ENCODE data around the gene CBLIF.
"Not testable (repeated sequence)": the region's sequence is repeated elsewhere in the genome, so short reads cannot be mapped to it uniquely, and the experiment has no call there.

CBLIF gene

GRCh38 chr11:59818572-59818971 lies 26.7 kb downstream of the CBLIF start:
- TF ChIP-seq SPI1 (IDR thresholded peaks at IDR 0.05; ENCODE audit: low read depth, low read length) (peak; percentile 19; the same call in 1 of the 2 replicates), POLR2AphosphoS5 (IDR thresholded peaks at IDR 0.05; ENCODE audit: low read depth, low read length) (no peak), PAX5 (IDR thresholded peaks at IDR 0.05; ENCODE audit: insufficient read depth, low read length, severe bottlenecking) (no peak), TAF1 (IDR thresholded peaks at IDR 0.05; ENCODE audit: low read depth, low read length) (no peak), POU2F2 (IDR thresholded peaks at IDR 0.05; ENCODE audit: low read depth, low read length) (no peak)
- FAIRE-seq (no peak), DNase-seq (ENCODE audit: insufficient read length, low spot score) (no peak)

GRCh38 chr11:59816434-59816833 lies 28.9 kb downstream of the CBLIF start:
- not testable (repeated sequence) for DNase-seq (ENCODE audit: insufficient read length, low spot score); FAIRE-seq

- no peak for DNase-seq (ENCODE audit: insufficient read length, low spot score)
- TF ChIP-seq POLR2AphosphoS5 (IDR thresholded peaks at IDR 0.05; ENCODE audit: low read depth, low read length) (no peak), PAX5 (IDR thresholded peaks at IDR 0.05; ENCODE audit: insufficient read depth, low read length, severe bottlenecking) (no peak), POLR2A (IDR thresholded peaks at IDR 0.05; ENCODE audit: low read depth, low read length) (no peak), POU2F2 (IDR thresholded peaks at IDR 0.05; ENCODE audit: low read depth, low read length) (no peak), SPI1 (IDR thresholded peaks at IDR 0.05; ENCODE audit: low read depth, low read length) (no peak), TAF1 (IDR thresholded peaks at IDR 0.05; ENCODE audit: low read depth, low read length) (no peak)
- FAIRE-seq: no peak
Observed at GRCh38 chr11:59815754-59816153, 29.5 kb downstream of the CBLIF start.

- DNase-seq (ENCODE audit: insufficient read length, low spot score): no peak
- TF ChIP-seq POU2F2 (IDR thresholded peaks at IDR 0.05; ENCODE audit: low read depth, low read length) (no peak), PAX5 (IDR thresholded peaks at IDR 0.05; ENCODE audit: insufficient read depth, low read length, severe bottlenecking) (no peak), TAF1 (IDR thresholded peaks at IDR 0.05; ENCODE audit: low read depth, low read length) (no peak), SPI1 (IDR thresholded peaks at IDR 0.05; ENCODE audit: low read depth, low read length) (no peak), POLR2A (IDR thresholded peaks at IDR 0.05; ENCODE audit: low read depth, low read length) (no peak), POLR2AphosphoS5 (IDR thresholded peaks at IDR 0.05; ENCODE audit: low read depth, low read length) (no peak)
- FAIRE-seq: no peak
Observed at GRCh38 chr11:59814021-59814420, 31.3 kb downstream of the CBLIF start.

GRCh38 chr11:59813364-59813763 lies 31.9 kb downstream of the CBLIF start:
- DNase-seq (ENCODE audit: insufficient read length, low spot score) (no peak), FAIRE-seq (peak; percentile 51)
- no peak for TF ChIP-seq SPI1 (IDR thresholded peaks at IDR 0.05; ENCODE audit: low read depth, low read length)
- TF ChIP-seq PAX5 (IDR thresholded peaks at IDR 0.05; ENCODE audit: insufficient read depth, low read length, severe bottlenecking): no peak
- TF ChIP-seq POLR2A (IDR thresholded peaks at IDR 0.05; ENCODE audit: low read depth, low read length): no peak
- TF ChIP-seq POLR2AphosphoS5 (IDR thresholded peaks at IDR 0.05; ENCODE audit: low read depth, low read length): no peak
- no peak for TF ChIP-seq TAF1 (IDR thresholded peaks at IDR 0.05; ENCODE audit: low read depth, low read length)
- TF ChIP-seq POU2F2 (IDR thresholded peaks at IDR 0.05; ENCODE audit: low read depth, low read length): no peak

- no peak for TF ChIP-seq TAF1 (IDR thresholded peaks at IDR 0.05; ENCODE audit: low read depth, low read length)
- DNase-seq (ENCODE audit: insufficient read length, low spot score) (no peak), FAIRE-seq (no peak)
Observed at GRCh38 chr11:59812220-59812619, 33.1 kb downstream of the CBLIF start.

- DNase-seq (ENCODE audit: insufficient read length, low spot score) (no peak), FAIRE-seq (no peak)
- TF ChIP-seq TAF1 (IDR thresholded peaks at IDR 0.05; ENCODE audit: low read depth, low read length) (no peak), PAX5 (IDR thresholded peaks at IDR 0.05; ENCODE audit: insufficient read depth, low read length, severe bottlenecking) (no peak), SPI1 (IDR thresholded peaks at IDR 0.05; ENCODE audit: low read depth, low read length) (no peak)
Observed at GRCh38 chr11:59810911-59811259, 34.4 kb downstream of the CBLIF start.

- peak; percentile 68 for DNase-seq (ENCODE audit: insufficient read length, low spot score)
- peak; percentile 93 for FAIRE-seq
- TF ChIP-seq TAF1 (IDR thresholded peaks at IDR 0.05; ENCODE audit: low read depth, low read length): peak; percentile 96
- no peak for TF ChIP-seq SPI1 (IDR thresholded peaks at IDR 0.05; ENCODE audit: low read depth, low read length)
- peak; percentile 57 for TF ChIP-seq PAX5 (IDR thresholded peaks at IDR 0.05; ENCODE audit: insufficient read depth, low read length, severe bottlenecking)
- TF ChIP-seq POU2F2 (IDR thresholded peaks at IDR 0.05; ENCODE audit: low read depth, low read length): peak; percentile 89
- peak; percentile 83 for TF ChIP-seq POLR2A (IDR thresholded peaks at IDR 0.05; ENCODE audit: low read depth, low read length)
- peak; percentile 85 for TF ChIP-seq POLR2AphosphoS5 (IDR thresholded peaks at IDR 0.05; ENCODE audit: low read depth, low read length)
Observed at GRCh38 chr11:59810189-59810910, 34.9 kb downstream of the CBLIF start, which contains the start of gene MRPL16. MRPL16 (minus strand) TSS chr11:59810778; CDS start chr11:59810658, 120 bp downstream.

GRCh38 chr11:59807047-59807610 lies 38.2 kb downstream of the CBLIF start:
- FAIRE-seq (no peak), DNase-seq (ENCODE audit: insufficient read length, low spot score) (no peak)
- no peak for TF ChIP-seq TAF1 (IDR thresholded peaks at IDR 0.05; ENCODE audit: low read depth, low read length)

- FAIRE-seq (no peak), DNase-seq (ENCODE audit: insufficient read length, low spot score) (no peak)
- no peak for TF ChIP-seq POU2F2 (IDR thresholded peaks at IDR 0.05; ENCODE audit: low read depth, low read length)
- no peak for TF ChIP-seq POLR2AphosphoS5 (IDR thresholded peaks at IDR 0.05; ENCODE audit: low read depth, low read length)
- TF ChIP-seq PAX5 (IDR thresholded peaks at IDR 0.05; ENCODE audit: insufficient read depth, low read length, severe bottlenecking): no peak
- TF ChIP-seq SPI1 (IDR thresholded peaks at IDR 0.05; ENCODE audit: low read depth, low read length): no peak
- no peak for TF ChIP-seq POLR2A (IDR thresholded peaks at IDR 0.05; ENCODE audit: low read depth, low read length)
- TF ChIP-seq TAF1 (IDR thresholded peaks at IDR 0.05; ENCODE audit: low read depth, low read length): no peak
Observed at GRCh38 chr11:59804061-59804460, 41.2 kb downstream of the CBLIF start.

Data from GM12891 (cell line).